H1 (cell line): ENCODE results near the gene RNF39. TPM values are rescaled to one million over a fixed set of nuclear protein-coding genes. Genes with fewer than 3 reads are reported as not detected.
A peak's percentile ranks its signal among the peaks of the same experiment; 100 is the strongest.

Source experiments
- ASH2L ChIP-seq: fragments of 200-600, 300-600 bp; sonication (generic); IDR thresholded peaks from one replicate; pipeline ENCODE4 v1.7.1; 2017; ENCODE audit warnings: low read length
- EZH2 ChIP-seq: fragments of 200-600 bp; sonication (generic); IDR thresholded peaks from 2 replicates; pipeline ENCODE4 v1.7.1; 2012; ENCODE audit warnings: low read depth, mild to moderate bottlenecking, moderate library complexity, low read length, inconsistent platforms; ENCODE audit not compliant: severe bottlenecking
- HDAC2 ChIP-seq, 2 experiments: fragments of 300-600 bp in 1 of 2; sonication (generic) in 1 of 2; IDR thresholded peaks; 2 replicates each; pipeline ENCODE4 v1.6.1; 2011 to 2012; ENCODE audit warnings: low read depth in 2 of 2, low read length in 2 of 2, mild to moderate bottlenecking in 2 of 2, moderate library complexity in 2 of 2, borderline replicate concordance in 1 of 2, inconsistent platforms in 1 of 2
- HDAC6 ChIP-seq: IDR thresholded peaks from one replicate; pipeline ENCODE4 v1.7.1; 2012; ENCODE audit warnings: low read depth, mild to moderate bottlenecking, inconsistent platforms, low read length, moderate library complexity
- NANOG ChIP-seq: IDR thresholded peaks from 2 replicates; pipeline ENCODE4 v1.6.1; 2011; ENCODE audit warnings: low read length, low read depth, mild to moderate bottlenecking, inconsistent platforms; ENCODE audit not compliant: insufficient read depth, poor library complexity, severe bottlenecking
- RAD21 ChIP-seq, 2 experiments: IDR thresholded peaks in 1 of 2; conservative IDR thresholded peaks in 1 of 2; 2 replicates each; pipeline ENCODE4 v1.6.1; 2011; ENCODE audit warnings: low read depth in 2 of 2, low read length in 2 of 2, improper control_type of control experiment in 1 of 2, inconsistent platforms in 1 of 2, mild to moderate bottlenecking in 1 of 2, moderate library complexity in 1 of 2
- RBBP5 ChIP-seq: IDR thresholded peaks from 2 replicates; pipeline ENCODE4 v1.7.1; 2012; ENCODE audit warnings: low read depth, mild to moderate bottlenecking, inconsistent platforms, low read length, moderate library complexity, borderline replicate concordance
- SIX5 ChIP-seq: IDR thresholded peaks from 2 replicates; pipeline ENCODE4 v1.6.1; 2011; ENCODE audit warnings: mild to moderate bottlenecking, low read depth, low read length
- SP4 ChIP-seq: IDR thresholded peaks from 2 replicates; pipeline ENCODE4 v1.6.1; 2012; ENCODE audit warnings: low read length, inconsistent platforms
- USF2 ChIP-seq: IDR thresholded peaks from 2 replicates; pipeline ENCODE4 v1.6.1; 2011; ENCODE audit warnings: low read length, improper control_type of control experiment
- YY1 ChIP-seq: IDR thresholded peaks from 2 replicates; pipeline ENCODE4 v1.6.1; 2011; ENCODE audit warnings: low read depth, mild to moderate bottlenecking, low read length
- polyA plus RNA-seq, 7 experiments: library from polyadenylated mRNA; depleted of rRNA in 3 of 7; stranded (reverse) in 5 of 7; unstranded in 2 of 7; fragments of >200 nt in 5 of 7; fragments of 200-250 nt in 2 of 7; gene quantifications; 1 replicate in 5 of 7; 2 replicates in 1 of 7; 4 replicates in 1 of 7; pipeline versions ENCODE4 v1.2.1 to v1.2.3, GENCODE V29; 2011 to 2013; ENCODE audit warnings: missing spikeins in 2 of 7, mixed read lengths in 2 of 7
- total RNA-seq: library from RNA; stranded (reverse); fragmentation: NEBNext Ultra II Directional; extraction: Animal tissue kit (Norgen Biotek cat#: 25700); gene quantifications from 2 replicates; pipeline ENCODE4 v1.2.1, GENCODE V29; 2021

The RNF39 gene
- total and polyA plus RNA-seq, 2 of the 8 experiments (the other 6 are each of a cell fraction or from before 2014, with no cell fraction given), result 1.4 to 2.3 TPM

- TF ChIP-seq HDAC2 (IDR thresholded peaks at IDR 0.05; ENCODE audit: borderline replicate concordance in 1 of 2, low read depth in 2 of 2, low read length in 2 of 2), result no peak
- no peak for TF ChIP-seq USF2
- no peak for TF ChIP-seq RAD21 (IDR thresholded peaks at IDR 0.05 in 1 of 2, conservative IDR thresholded peaks at IDR 0.05 in 1 of 2; ENCODE audit: low read depth in 2 of 2, low read length in 2 of 2)
- TF ChIP-seq YY1, result no peak
- no peak for TF ChIP-seq ASH2L
- TF ChIP-seq SP4, result no peak
- no peak for TF ChIP-seq NANOG
- no peak for TF ChIP-seq SIX5
- TF ChIP-seq RBBP5, result no peak; the same call in 1 of the 2 replicates
- TF ChIP-seq EZH2, result peak; percentile 74
- no peak for TF ChIP-seq HDAC6
Observed at GRCh38 chr6:30075094-30075789, at the start of gene RNF39 (continued).
